Stimulated activated CD8-positive, alpha-beta memory T cell treated with anti-CD3 and anti-CD28 coated beads, Interleukin-12 subunit alpha, Interleukin-12 subunit beta, amount 100 ng/mL, for 24 hours (primary cell): ENCODE data around the gene S100Z.
"Not testable (repeated sequence)": the region's sequence is repeated elsewhere in the genome, so short reads cannot be mapped to it uniquely, and the experiment has no call there.

Experiments used
- DNase-seq: peaks from one replicate; pipeline ENCODE4 v3.0.0-alpha.2; 2020; ENCODE audit errors: extremely low read depth

The S100Z gene

GRCh38 chr5:76849419-76850291 lies at the start of gene S100Z:
Gene S100Z, plus strand, starts transcription at chr5:76850014. Its CDS starts 25,346 bp downstream, at chr5:76875360.
- no peak for DNase-seq

- DNase-seq: no peak
Measured at GRCh38 chr5:76800579-76800978, 49.2 kb upstream of the S100Z start.

- no peak for DNase-seq
Measured at GRCh38 chr5:76801159-76801802, 48.5 kb upstream of the S100Z start.

- no peak for DNase-seq
Measured at GRCh38 chr5:76801803-76802195, 48.0 kb upstream of the S100Z start.

- no peak for DNase-seq
Measured at GRCh38 chr5:76804266-76804665, 45.5 kb upstream of the S100Z start.

GRCh38 chr5:76805821-76806505 lies 43.9 kb upstream of the S100Z start:
- no peak for DNase-seq

GRCh38 chr5:76807296-76807695 lies 42.5 kb upstream of the S100Z start:
- no peak for DNase-seq

GRCh38 chr5:76808141-76808691 lies 41.6 kb upstream of the S100Z start:
- no peak for DNase-seq

- DNase-seq: no peak
Measured at GRCh38 chr5:76809141-76809540, 40.7 kb upstream of the S100Z start.

- DNase-seq: no peak
Measured at GRCh38 chr5:76810236-76810635, 39.6 kb upstream of the S100Z start.

- no peak for DNase-seq
Measured at GRCh38 chr5:76811214-76811613, 38.6 kb upstream of the S100Z start.

GRCh38 chr5:76812209-76812608 lies 37.6 kb upstream of the S100Z start:
- not testable (repeated sequence) for DNase-seq

GRCh38 chr5:76813982-76814562 lies 35.7 kb upstream of the S100Z start:
- no peak for DNase-seq

GRCh38 chr5:76816110-76816831 lies 33.5 kb upstream of the S100Z start:
- DNase-seq: no peak

GRCh38 chr5:76818844-76819831 lies 30.7 kb upstream of the S100Z start, which contains the start of gene F2RL1:
Gene F2RL1, plus strand, starts transcription at chr5:76819030. Its CDS starts 153 bp downstream, at chr5:76819183.
- DNase-seq: no peak

GRCh38 chr5:76819851-76820525 lies 29.8 kb upstream of the S100Z start:
- DNase-seq: no peak

GRCh38 chr5:76820526-76820890 lies 29.3 kb upstream of the S100Z start:
- DNase-seq: no peak

GRCh38 chr5:76821136-76821535 lies 28.7 kb upstream of the S100Z start:
- no peak for DNase-seq

GRCh38 chr5:76822105-76822731 lies 27.6 kb upstream of the S100Z start:
- DNase-seq: not testable (repeated sequence)
